ENCODE data around the gene IQGAP2. TPM values are rescaled to one million over a fixed set of nuclear protein-coding genes. Genes with fewer than 3 reads are reported as not detected.

IQGAP2 gene
- total and polyA plus RNA-seq, 2 of the 8 experiments (the other 6 are each of a cell fraction or from before 2014, with no cell fraction given): 19.7 to 66.0 TPM

GRCh38 chr5:76576450-76576849 is 173.4 kb downstream of the IQGAP2 start (continued):
- TF ChIP-seq E2F6 (IDR thresholded peaks at IDR 0.05): no peak
- TF ChIP-seq POLR2A (IDR thresholded peaks at IDR 0.05; ENCODE audit: control extremely low read depth in 1 of 2, low read depth in 2 of 2, low read length in 2 of 2): no peak
- no peak for TF ChIP-seq HDAC2 (IDR thresholded peaks at IDR 0.05; ENCODE audit: borderline replicate concordance in 1 of 2, low read depth in 2 of 2, low read length in 2 of 2)

All from H1 (cell line).